Femur (tissue), 1 donor: ENCODE measurements around the gene PIK3R3.
"Not testable (repeated sequence)": the region's sequence is repeated elsewhere in the genome, so short reads cannot be mapped to it uniquely, and the experiment has no call there.

Experiments
- DNase-seq: peaks from one replicate; pipeline ENCODE4 v3.0.0-alpha.2; 2017

Gene PIK3R3

GRCh38 chr1:46099215-46099614, 33.2 kb downstream of the PIK3R3 start:
- no peak for DNase-seq

GRCh38 chr1:46098027-46098712, 34.3 kb downstream of the PIK3R3 start:
- DNase-seq, result no peak

GRCh38 chr1:46097149-46097472, 35.3 kb downstream of the PIK3R3 start:
- no peak for DNase-seq

GRCh38 chr1:46096269-46097148, 35.9 kb downstream of the PIK3R3 start:
- DNase-seq, result no peak

GRCh38 chr1:46095110-46095509, 37.3 kb downstream of the PIK3R3 start:
- not testable (repeated sequence) for DNase-seq

- no peak for DNase-seq
Measured at GRCh38 chr1:46094471-46095005, 37.9 kb downstream of the PIK3R3 start.

- DNase-seq, result not testable (repeated sequence)
Measured at GRCh38 chr1:46093832-46094231, 38.6 kb downstream of the PIK3R3 start.

GRCh38 chr1:46087891-46088290, 44.5 kb downstream of the PIK3R3 start:
- no peak for DNase-seq

- no peak for DNase-seq
Measured at GRCh38 chr1:46086576-46086975, 45.9 kb downstream of the PIK3R3 start.

GRCh38 chr1:46084553-46085451, 47.6 kb downstream of the PIK3R3 start:
- no peak for DNase-seq

- DNase-seq, result no peak
Measured at GRCh38 chr1:46083579-46083978, 48.9 kb downstream of the PIK3R3 start.

- DNase-seq, result no peak
Measured at GRCh38 chr1:46081619-46082018, 50.8 kb downstream of the PIK3R3 start.

- DNase-seq, result peak; percentile 30
Measured at GRCh38 chr1:46081206-46081605, 51.2 kb downstream of the PIK3R3 start.

GRCh38 chr1:46080257-46080656, 52.2 kb downstream of the PIK3R3 start:
- no peak for DNase-seq

GRCh38 chr1:46077644-46078043, 54.8 kb downstream of the PIK3R3 start:
- DNase-seq, result no peak

GRCh38 chr1:46076343-46076742, 56.1 kb downstream of the PIK3R3 start:
- no peak for DNase-seq

GRCh38 chr1:46072975-46073374, 59.5 kb downstream of the PIK3R3 start:
- DNase-seq, result no peak

GRCh38 chr1:46070164-46070814, 62.1 kb downstream of the PIK3R3 start:
- no peak for DNase-seq

GRCh38 chr1:46068525-46068924, 63.9 kb downstream of the PIK3R3 start:
- DNase-seq, result no peak

GRCh38 chr1:46067652-46068051, 64.8 kb downstream of the PIK3R3 start:
- no peak for DNase-seq

GRCh38 chr1:46065405-46065804, 67.0 kb downstream of the PIK3R3 start:
- no peak for DNase-seq

GRCh38 chr1:46064708-46065107, 67.7 kb downstream of the PIK3R3 start:
- DNase-seq, result no peak
